Effector CD8-positive, alpha-beta T cell (primary cell): ENCODE data around the gene CRYBG1.
"Not testable (repeated sequence)": the region's sequence is repeated elsewhere in the genome, so short reads cannot be mapped to it uniquely, and the experiment has no call there.

ENCODE experiments used
- DNase-seq: peaks from one replicate; lab custom pipeline; 2025; lab: John Stamatoyannopoulos, UW

Gene CRYBG1

GRCh38 chr6:106509420-106510089 lies 149.0 kb downstream of the CRYBG1 start:
- peak; percentile 35 for DNase-seq

GRCh38 chr6:106510090-106510970 lies 149.8 kb downstream of the CRYBG1 start:
- DNase-seq = peak; percentile 69

DNA sequence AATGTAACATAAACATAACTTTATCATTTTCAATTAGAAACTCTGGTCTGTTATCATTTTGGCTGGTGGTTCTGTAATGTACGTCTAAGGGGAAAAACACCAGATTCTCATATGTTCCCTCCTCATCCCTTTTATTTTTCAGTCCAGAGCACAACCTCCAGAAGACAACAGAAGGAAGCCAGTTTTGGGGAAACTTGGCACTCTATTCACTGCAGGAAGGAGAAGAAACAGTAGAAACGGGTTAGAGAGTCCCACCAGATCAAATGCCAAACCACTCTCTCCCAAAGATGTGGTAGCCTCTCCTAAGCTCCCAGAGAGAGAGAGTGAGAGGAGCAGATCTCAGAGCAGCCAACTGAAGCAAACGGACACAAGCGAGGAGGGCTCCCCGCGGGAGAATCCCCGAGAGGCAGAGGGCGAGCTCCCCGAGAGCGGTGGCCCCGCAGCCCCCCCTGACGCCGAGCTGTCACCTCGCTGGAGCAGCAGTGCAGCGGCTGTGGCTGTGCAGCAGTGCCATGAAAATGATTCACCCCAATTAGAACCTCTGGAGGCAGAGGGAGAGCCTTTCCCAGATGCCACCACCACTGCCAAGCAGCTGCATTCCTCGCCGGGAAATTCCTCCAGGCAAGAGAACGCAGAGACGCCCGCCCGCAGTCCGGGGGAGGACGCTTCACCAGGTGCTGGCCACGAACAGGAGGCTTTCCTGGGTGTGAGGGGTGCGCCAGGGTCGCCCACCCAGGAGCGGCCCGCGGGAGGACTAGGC lies 151.0 kb downstream of the CRYBG1 start:
- peak; percentile 27 for DNase-seq

- peak; percentile 63 for DNase-seq
Observed at GRCh38 chr6:106512048-106512967, 151.8 kb downstream of the CRYBG1 start.

DNA sequence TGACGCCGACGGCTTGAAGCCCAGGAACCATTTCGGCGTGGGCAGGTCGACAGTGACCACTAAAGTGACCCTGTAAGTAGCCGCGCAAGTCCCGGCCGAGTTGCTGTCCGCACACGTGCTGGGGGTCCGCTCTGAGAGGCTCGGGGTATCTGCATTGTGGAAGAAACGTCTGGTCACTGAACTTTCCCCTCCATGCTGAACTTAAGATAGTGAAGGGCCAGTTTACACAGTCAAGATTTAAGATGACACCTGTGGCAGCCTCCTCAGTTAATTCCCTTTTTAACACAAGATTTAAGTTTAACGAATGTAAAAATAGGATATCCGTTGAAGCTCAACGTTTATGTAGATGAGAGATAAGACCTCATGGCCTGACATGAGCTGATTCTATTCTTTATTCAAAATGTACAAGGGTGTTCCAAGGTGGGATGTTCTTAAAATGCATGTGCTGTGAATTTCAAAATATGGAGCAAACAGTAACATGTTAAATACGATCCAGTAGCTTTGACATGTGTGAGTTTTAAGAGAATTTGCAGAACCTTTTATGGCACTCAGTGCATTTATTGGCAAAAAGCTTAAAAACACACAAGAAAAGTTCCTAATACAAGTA lies 152.6 kb downstream of the CRYBG1 start:
- no peak for DNase-seq

DNA sequence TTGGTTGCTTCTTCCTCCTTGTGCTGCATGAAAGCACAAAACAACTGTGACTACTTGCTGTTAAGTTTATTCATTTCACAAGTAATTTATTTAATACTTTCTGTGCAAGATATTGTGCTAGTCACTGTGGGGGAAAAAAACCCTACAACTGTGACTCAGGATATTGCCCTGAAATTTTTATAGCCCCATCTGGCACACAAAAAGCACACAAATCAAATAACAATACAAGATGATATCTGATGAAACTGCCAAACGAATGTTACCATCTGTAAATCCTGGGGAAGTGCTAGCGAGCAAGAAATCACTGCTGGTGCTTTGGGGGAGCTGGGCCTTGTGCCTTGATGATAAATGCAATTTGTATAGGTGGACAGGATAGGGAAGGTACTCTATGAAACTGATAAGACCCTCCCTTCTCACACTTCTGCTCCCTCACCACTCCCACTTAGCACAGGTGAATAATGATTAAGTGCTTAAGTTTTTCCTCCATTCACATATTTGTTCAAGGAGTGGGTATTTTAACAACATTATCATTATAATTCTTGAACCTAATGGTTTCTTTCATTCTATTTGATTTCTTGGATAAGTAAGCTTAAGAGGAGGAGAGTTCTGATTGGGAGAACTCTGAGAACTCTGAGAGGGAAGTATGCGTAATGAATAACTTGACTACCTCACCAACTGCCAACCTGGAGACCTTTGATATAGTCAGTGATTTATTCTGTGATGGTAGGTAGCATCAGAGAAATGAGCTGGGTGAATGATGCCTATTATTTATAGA lies 153.5 kb downstream of the CRYBG1 start:
- DNase-seq = no peak

- no peak for DNase-seq
Observed at GRCh38 chr6:106514583-106514885, 154.0 kb downstream of the CRYBG1 start.

GRCh38 chr6:106515582-106515981 lies 155.1 kb downstream of the CRYBG1 start:
- not testable (repeated sequence) for DNase-seq

DNA sequence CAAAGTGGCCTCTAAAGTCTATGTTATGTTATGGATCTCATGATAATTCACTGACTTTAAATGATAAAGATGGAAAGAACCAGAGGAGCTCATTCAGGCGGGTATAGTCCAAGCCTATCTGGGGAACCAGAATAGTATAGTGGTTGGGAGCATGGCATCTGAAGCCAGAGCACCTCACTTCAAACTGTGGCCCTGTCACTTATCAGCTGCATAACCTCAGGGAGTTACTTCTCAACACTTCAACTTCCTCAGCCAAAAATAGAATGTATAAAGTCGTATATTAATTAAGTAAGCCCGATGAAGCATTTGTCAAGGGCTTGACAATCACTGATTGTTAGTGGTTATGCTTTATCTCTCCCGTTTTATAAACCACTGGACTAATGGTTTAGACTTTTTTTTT lies 156.1 kb downstream of the CRYBG1 start:
- no peak for DNase-seq

DNA sequence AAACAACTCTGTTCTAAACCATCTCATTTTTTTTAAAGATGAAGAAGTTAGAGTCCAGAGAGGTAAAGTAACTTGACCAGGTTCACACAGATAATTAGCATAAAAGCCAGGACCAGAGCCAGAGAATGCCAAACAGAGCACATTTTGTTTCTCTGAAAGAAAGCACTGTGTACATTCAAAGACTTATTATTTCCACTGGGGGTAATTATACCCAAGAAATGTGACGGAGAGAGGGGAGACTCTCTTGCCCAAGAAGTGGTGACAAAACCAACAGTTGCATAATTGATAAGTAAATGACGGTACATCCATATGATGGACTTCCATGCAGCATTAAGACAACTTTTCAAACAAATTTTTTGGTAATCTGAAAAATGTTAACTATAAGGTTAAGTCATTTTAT lies 157.2 kb downstream of the CRYBG1 start:
- DNase-seq = no peak

DNA sequence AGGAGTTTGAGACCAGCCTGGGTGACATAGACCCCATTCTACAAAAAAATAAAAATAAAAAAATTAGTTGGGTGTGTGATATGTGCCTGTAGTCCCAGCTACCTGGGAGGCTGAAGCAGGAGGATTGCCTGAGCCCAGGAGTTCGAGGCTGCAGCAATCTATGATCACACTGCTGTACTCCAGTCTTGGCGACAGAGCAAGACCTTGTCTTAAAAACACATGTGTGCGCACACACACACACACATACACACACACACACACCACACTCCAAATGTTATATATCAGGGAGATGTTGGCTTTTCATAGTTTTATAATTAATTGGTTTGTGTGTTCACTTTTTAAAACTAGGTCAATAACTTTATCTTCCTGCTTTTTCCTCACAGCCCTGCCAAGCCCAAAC lies 158.2 kb downstream of the CRYBG1 start:
- DNase-seq = no peak

DNA sequence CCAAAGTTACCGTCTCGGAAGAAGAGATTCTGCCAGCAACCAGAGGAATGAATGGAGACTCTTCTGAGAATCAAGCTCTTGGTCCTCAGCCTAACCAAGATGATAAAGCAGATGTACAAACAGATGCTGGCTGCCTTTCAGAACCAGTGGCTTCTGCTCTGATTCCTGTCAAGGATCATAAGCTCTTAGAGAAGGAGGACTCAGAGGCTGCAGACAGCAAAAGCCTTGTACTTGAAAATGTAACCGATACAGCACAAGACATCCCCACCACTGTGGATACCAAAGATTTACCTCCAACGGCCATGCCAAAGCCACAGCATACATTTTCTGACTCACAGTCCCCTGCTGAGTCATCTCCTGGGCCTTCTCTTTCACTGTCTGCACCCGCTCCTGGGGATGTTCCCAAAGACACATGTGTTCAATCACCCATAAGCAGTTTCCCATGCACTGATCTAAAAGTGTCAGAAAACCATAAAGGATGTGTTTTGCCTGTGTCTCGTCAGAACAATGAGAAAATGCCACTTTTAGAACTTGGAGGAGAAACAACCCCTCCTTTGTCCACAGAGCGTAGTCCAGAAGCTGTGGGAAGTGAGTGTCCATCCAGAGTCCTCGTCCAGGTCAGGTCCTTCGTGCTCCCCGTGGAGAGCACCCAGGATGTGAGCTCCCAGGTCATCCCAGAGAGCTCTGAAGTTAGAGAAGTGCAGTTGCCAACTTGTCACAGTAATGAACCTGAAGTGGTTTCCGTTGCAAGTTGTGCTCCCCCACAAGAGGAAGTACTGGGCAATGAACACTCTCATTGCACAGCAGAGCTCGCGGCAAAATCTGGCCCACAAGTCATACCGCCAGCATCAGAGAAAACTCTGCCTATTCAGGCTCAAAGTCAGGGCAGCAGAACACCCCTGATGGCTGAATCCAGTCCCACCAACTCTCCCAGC lies 159.2 kb downstream of the CRYBG1 start:
- peak; percentile 44 for DNase-seq

- peak; percentile 64 for DNase-seq
Observed at GRCh38 chr6:106520711-106521401, 160.3 kb downstream of the CRYBG1 start.

GRCh38 chr6:106522562-106523250 lies 162.2 kb downstream of the CRYBG1 start:
- DNase-seq = no peak

DNA sequence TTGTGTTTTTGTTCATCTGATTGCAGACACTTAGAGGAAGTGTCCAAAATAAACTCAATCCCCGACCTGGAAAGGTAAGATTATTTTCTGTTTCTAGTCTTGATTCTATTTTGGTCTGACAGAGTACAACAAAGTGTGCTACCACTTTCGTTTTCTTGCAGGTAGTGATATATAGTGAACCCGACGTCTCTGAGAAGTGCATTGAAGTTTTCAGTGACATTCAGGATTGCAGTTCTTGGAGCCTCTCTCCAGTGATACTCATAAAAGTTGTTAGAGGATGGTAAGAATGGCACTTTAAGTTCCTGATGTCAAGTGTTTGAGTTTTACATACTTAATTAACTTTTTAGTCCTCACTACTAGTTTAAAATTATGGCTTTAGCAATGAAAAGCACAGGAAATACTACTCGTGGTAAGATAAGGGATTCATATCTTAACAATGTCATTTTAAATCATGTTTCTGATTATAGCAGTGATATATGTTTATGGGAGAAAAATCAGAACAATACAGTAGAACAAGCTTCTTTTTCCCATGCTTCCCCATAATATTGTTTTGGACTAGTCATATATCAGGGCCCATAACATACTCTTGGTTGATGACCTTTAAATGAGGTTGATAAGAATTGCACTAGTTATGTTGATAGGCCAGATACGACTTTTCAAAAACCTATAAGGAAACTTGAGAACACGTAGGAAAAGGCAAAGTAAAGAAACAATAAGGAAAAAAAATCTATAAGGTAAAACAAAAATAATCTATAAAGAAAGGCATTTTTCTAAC lies 164.8 kb downstream of the CRYBG1 start:
- no peak for DNase-seq

DNA sequence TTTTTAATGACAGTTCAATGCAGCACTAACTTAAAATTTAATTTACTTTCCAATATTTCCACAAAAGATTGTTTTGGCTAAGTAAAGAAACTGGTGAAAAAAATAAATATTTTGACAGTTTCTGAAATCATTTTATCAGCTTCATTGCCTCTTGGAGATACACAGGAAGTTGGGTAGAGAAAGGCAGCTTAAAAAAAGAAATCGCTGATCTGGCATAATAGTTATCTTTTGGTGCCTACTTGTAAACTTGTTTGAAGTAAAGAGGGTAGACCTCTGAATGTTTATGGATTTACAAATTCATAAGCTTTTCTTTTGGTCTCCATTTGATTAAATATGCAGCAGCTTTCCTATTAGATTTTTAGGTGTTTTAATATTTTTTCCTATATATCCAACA lies 165.4 kb downstream of the CRYBG1 start:
- DNase-seq = no peak

DNA sequence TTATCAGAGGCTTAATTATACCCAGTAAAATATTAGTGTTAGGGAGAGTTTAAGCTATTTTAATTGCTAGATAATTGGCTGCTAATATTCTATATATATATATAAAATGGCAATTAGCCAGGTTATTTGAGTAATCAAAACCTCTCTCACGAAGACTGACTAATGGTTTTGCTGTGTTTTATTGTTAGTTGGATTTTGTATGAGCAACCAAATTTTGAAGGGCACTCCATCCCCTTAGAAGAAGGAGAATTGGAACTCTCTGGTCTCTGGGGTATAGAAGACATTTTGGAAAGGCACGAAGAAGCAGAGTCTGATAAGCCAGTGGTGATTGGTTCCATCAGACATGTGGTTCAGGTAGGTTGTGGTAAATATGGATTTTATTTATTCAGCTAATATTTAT lies 166.6 kb downstream of the CRYBG1 start:
- no peak for DNase-seq
